NCI-H82 treated with DMSO at 0.1 percent for 48 hours (cell line): Measurements from ENCODE around the gene HYAL3.
"Not testable (repeated sequence)": the region's sequence is repeated elsewhere in the genome, so short reads cannot be mapped to it uniquely, and the experiment has no call there.

Experiments used
- DNase-seq: peaks from one replicate; lab custom pipeline; 2025; ENCODE audit not compliant: unreplicated experiment; lab: John Stamatoyannopoulos, UW

HYAL3 gene

GRCh38 chr3:50271314-50271936 is 27.8 kb downstream of the HYAL3 start:
- no peak for DNase-seq

- DNase-seq: no peak
These were observed 28.6 kb downstream of the HYAL3 start for GRCh38 chr3:50270422-50271224.

DNA sequence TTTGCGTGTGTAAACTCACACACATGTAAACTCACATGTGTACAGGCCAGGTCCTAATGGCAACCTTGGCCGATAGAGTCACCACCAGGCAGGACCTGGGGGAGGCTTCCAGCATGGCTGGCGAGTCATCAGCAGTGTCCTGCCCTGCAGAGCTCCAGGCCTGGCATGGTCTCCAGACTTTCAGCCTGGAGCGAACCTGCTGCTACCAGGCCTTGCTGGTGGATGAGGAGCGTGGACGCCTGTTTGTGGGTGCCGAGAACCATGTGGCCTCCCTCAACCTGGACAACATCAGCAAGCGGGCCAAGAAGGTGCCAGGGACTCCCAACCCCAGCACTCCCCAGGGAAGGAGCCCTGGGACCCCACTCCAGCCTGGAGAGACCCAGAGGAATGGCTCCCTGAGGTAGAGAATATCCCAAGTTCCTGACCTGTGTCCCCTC is 29.2 kb downstream of the HYAL3 start:
- no peak for DNase-seq

GRCh38 chr3:50269460-50269859 is 29.7 kb downstream of the HYAL3 start:
- DNase-seq: no peak

GRCh38 chr3:50268703-50269451 is 30.3 kb downstream of the HYAL3 start, which contains the start of gene SEMA3B:
Gene SEMA3B (plus strand): TSS chr3:50269147. CDS start chr3:50269241, 94 bp downstream.
- DNase-seq: no peak

- DNase-seq: no peak
These were observed 30.9 kb downstream of the HYAL3 start for GRCh38 chr3:50268276-50268675.

DNA sequence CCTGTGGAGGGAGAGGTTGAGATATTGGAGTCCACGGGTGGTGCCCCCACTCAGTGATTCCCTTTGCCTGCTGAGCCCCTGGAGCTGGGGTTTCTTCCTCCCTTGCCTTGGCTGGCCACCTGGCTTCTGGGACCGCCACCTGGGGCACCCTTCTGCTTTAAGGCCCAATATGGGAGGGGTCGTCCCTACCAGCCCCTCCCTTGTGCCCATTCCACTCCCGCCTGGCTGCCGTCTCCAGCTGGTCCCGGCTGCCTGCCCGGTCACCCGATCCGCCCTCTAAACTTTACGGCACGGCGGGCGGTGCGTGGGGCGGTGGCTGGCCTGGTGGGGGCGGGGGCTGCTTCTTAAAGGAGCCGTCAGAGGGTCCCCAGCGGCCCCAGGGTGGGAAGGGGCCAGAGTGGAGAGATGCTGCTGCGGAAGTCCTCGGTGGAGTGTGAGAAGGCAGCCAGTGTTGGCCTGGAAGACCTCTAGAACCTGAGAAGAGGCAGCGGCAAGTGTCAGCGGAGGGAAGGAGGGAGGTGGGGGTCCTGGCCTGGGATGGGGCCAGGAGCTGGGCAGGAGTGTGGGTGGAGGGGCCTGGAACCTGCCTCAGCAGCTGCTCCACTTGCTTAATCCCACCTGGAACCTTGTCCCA is 31.8 kb downstream of the HYAL3 start:
- DNase-seq: no peak

- DNase-seq: no peak
These were observed 32.4 kb downstream of the HYAL3 start for GRCh38 chr3:50266836-50267235.

DNA sequence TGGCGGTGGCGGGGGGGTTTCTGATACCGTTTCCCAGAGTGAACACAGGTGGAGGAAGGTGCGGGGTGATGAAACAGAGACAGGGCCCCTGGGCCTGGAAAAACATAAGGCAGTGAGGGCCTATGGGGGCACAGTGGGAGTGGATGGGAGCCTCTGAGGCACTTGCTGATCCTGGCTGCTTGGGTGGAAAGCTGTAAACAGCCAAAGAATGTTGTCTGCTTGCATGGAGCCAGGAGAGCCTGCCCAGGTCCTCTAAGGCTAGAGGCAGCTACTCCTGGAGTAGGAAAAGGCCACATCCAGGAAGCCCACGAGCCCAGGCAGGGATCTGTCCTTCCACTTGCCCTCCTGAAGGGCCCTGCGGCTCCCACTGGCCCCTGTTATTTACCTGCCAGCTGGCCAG is 33.2 kb downstream of the HYAL3 start:
- no peak for DNase-seq

- DNase-seq: no peak
These were observed 33.6 kb downstream of the HYAL3 start for GRCh38 chr3:50265571-50265970.

DNA sequence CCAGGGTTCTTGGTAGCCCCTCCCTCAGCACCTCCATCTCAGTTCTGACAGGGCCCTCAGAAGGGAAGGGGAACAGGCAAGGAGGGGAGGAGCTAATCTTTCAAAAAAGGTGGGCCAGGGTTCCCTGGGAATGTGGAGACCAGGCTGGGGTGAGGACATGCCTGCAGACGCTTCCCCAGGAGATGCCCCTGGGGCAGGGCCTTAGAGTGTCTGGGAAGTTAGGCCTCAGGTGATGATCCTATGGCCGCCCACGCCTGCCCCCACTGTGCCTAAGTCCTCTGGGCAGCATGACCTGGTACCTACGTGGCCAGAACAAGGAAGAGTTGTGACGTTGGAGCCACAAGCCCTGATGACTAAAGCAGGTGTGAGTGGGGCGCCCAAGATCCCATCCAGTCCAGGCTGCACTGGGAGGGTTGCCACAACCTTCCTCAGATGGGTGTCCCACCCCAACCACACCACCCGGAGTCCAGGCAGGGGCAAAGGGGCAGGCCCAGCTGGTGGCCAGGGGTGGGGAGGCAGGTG is 34.2 kb downstream of the HYAL3 start:
- DNase-seq: no peak

DNA sequence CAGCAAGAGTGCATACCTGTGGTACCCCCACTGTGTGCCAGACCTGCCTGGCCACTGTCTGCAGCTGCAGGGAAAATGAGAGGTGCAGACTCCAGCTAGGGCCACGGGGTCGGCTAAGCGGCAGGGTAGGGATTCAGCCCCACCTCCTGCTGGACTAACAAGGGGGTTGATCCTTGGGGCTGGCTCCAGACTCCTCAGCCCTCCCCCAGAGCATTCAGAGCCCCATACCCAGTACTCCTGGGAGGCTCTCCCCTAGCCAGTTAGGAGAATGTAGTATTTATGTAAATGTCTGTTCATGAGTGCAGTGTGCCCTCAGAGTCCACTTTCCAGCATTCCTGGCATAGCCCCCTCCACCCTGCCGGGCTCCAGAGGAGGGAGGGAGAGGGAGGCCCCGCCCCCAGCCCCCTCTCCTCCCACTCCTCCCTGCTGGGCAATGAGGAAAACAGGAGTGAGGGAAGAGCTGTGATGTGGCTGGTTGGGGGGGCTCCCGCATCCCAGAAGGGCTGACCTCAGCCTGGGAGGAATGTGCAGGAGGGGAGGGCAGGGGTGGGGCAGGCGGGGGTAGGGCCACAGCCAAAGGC is 34.7 kb downstream of the HYAL3 start:
- DNase-seq: peak; percentile 20

DNA sequence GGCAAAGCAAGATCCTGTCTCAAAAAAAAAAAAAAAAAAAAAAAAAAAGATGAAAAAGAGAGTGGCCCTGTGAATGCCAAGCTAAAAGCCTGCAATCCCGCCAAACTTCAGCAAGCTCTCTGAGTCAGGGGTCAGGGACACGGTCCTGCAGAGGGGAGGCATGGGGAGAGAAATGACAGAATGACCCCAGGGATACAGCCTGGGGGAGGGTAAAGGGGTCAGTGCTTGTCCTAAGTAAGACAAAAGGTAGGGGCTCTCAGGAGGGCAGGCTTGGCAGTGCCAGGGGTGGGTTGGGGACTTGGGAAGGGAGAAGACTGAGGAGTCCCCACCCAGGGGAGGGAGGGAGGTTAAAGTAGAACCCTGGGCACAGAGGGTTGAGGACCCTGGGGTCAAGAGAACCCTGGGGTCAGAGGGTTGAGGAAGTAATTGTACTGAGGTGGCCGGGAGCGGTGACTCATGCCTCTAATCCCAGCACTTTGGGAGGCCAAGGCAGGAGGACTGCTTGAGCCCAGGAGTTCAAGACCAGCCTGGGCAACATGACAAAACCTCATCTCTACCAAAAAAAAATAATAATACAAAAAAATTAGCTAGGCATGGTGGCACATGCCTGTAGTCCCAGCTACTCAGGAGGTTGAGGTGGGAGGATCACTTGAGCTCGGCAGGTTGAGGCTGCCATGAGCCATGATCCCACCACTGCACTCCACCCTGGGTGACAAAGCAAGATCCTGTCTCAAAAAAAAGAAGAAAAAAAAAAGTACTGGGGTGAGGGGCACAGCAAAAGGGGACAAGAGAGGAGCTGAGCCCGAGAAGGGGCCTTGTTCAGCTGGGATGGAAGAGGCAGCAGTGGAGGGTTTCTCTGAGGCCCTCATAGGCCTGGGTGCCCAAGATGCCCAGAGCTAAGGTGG is 35.5 kb downstream of the HYAL3 start:
- DNase-seq: no peak

DNA sequence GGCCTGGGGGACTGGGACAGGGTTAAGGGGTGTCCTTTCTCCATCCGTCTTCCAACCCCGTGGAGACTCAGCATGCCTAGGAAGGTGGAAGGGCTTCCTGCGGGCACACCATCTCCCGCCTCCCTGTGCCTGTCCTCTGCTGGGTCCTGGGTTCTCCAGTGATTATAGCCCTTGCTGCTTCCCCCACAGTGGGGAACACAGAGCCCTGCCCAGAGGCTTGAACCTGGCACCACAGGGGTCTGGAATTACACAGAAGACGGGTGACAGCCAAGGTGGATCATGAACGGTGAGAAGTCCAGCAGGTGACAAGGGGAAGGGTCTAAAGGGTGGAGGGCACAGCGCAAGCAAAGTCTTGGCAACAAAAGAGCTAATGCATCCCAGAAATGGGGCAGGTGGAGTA is 36.4 kb downstream of the HYAL3 start:
- no peak for DNase-seq

- DNase-seq: not testable (repeated sequence)
These were observed 37.0 kb downstream of the HYAL3 start for GRCh38 chr3:50262200-50262599.

GRCh38 chr3:50261505-50261904 is 37.7 kb downstream of the HYAL3 start:
- no peak for DNase-seq

- DNase-seq: no peak
These were observed 38.2 kb downstream of the HYAL3 start for GRCh38 chr3:50260942-50261441.

- peak; percentile 31 for DNase-seq
These were observed 38.9 kb downstream of the HYAL3 start for GRCh38 chr3:50260027-50260941.
